GM18861 (cell line): ENCODE measurements around the gene MASTL.
A peak's percentile ranks its signal among the peaks of the same experiment; 100 is the strongest.
"Not testable (repeated sequence)": the region's sequence is repeated elsewhere in the genome, so short reads cannot be mapped to it uniquely, and the experiment has no call there.

ENCODE experiments used
- ATAC-seq: cut with Tn5 transposase; IDR thresholded peaks from one replicate; pipeline ENCODE4 v1.9.1; 2021; ENCODE audit not compliant: unreplicated experiment

Gene MASTL

DNA sequence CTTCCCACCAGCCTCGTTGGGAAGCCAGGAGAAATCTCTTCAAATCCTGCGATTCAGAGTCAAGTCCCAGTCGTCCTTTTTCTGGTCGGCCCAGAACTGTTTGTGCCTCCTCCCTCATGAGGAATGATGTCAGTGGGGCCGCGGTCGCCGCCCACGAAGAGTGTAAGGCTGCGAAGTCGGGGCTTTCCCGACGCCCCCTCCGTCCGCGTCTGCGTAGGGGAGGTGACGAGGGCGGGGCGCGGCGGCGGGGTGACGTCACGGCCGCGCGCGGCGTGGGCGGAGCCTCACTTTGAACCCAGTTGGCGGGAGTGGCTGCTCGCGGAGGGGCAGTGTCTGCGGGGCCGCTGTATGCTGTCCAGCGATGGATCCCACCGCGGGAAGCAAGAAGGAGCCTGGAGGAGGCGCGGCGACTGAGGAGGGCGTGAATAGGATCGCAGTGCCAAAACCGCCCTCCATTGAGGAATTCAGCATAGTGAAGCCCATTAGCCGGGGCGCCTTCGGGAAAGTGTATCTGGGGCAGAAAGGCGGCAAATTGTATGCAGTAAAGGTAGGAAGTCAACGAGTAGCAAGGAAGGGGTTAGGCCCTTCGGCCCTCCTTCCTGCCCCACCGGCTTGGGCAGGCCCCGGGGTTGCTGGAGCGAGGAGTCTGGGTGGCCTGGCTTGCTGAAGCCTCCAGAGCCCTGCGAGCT is at the start of gene MASTL:
Gene MASTL, plus strand, starts transcription at position 287 of the 689 bp plus-strand sequence. Its CDS starts 75 bp downstream, at position 362.
- ATAC-seq, result peak; percentile 74

DNA sequence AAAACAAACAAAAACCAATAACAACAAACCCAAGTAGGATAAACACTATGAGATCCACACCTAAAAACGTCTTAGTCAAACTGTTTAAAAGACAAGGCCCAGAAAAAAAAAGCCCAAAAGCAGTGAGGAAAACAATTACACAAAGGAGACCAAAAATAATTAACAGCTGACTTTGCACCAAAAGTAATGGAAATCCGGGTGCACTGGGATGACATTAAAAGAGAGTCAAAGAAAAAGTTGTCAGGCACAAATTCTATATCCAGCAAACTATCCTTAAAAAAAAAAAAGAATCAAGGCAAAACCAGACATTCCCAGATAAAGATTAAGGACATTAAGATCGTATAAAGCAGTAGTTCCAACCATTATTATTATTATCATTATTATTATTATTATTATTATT is 47.0 kb upstream of the MASTL start:
- no peak for ATAC-seq

DNA sequence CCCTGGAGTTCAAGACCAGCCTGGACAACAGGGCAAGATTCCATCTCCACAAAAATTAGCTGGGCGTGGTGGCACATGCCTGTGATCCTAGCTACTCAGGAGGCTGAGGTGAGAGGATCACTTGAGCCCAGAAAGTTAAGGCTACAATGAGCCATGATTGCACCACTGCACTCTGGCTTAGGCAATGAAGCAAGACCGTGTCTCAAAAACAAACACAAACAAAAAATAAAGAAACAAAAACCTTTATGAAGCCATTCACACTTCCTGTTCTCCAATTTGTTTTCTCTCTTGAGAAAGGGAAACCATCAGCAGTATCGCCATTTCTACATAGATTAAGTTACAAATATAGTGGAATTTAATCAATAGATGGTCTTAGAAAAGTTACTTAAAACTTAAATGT is 20.8 kb upstream of the MASTL start:
- ATAC-seq, result no peak

DNA sequence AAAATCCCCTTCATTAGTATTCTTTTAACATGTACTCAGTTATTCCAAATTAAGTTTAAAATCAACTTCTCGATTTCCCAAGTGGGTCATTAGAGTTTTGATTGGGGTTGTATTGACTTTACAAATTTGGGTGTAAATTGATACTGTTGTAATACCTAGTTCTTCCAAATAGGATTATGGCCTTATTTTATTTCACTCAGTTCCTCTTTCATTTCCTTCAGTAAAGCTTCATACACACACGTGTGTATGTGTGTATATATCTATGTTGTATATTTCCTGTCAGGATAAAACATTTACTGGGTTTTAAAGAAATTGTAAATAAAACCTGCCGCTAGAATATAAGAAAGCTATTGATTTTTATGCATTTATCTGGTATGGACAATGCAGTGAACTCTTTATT is 16.9 kb upstream of the MASTL start:
- no peak for ATAC-seq

DNA sequence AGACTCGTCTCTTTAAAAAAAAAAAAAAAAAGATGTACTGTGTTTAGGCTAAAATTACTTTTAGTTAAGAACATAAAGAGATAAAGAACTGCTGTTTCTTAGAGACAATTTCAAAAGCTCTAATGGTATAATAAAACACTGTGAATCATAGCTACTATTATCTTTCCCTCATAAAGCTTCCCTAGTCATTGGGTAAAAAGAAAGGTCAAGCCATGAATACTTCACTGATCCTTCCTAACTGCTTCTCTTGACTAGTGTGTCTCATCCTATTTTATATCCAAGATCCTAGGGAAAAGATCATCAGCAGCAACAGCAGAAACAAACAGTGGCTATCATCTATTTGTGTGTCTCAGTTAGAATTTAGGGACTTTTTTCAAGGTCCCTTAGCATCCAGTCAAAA is 11.5 kb upstream of the MASTL start:
- ATAC-seq, result no peak

DNA sequence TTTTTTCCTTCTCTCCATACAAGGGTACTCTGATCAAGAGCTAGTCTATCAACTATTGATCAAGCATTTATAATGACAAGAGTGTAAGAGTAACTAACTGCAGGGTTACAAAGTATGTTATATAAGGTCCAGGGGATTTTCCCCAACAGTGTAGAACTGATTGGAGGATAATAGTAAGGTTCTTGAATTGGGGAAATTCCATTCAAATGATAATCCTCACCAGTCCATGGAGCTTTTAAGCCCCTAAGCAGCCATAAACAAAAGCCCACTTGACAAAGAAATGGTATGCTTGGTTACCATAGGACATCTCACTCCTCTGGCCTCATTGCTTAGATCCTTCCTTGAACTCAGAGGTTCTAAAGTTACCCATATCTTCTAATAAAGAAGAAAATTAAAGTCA is 9.2 kb upstream of the MASTL start:
- no peak for ATAC-seq

DNA sequence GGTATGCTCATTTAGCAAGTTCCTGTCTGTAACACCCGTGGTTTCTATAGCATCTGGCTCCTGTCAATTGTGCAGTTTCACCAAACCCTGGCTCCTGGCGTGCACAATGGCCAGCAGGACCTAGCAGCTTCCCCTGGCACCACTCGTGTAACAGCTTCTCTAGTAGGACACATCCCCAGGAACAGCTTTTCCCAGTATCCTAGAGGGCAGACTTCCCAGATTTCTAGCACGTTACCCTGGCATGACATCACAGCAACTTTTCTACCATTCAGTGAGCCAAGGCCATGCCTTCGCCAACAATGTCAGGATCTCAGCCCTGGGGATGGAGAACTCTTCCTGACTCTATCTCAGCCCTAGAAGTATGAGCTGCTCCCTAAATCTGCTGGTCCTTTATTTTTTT is 7.5 kb upstream of the MASTL start:
- ATAC-seq, result no peak

DNA sequence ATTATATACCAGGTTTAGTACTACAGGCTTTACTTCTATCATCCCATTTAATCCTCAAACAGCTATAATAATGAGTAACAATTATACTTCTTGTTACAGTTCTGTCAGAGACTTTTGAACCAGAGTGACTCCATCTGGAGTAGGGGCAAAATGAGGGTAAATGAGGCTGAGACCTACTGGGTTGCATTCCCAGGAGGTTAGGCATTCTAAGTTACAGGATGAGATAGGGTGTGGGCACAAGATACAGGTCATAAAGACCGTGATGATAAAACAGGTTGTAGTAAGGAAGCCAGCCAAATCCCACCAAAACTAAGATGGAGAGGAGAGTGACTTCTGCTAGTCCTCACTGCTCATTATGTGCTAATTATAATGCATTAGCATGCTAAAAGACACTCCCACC is 4.9 kb upstream of the MASTL start:
- no peak for ATAC-seq

DNA sequence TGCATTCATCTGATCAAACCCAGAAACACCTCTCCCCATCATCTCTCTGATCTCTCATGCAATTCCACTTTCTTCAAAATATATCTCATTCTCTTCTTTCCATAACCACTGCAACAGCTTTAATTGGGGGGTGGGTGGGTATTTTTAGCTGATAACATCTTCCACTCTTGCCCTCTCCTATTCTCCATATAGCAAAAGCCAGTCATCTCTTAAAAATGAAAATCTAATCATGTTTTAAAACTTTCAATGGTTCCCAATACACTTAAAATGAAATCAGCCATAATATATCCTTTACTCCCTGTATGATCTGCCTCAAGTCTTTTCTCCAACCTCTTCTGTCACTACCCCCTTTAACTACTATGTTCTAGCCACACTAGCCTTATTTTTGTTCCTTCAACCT is 2.5 kb upstream of the MASTL start:
- no peak for ATAC-seq

DNA sequence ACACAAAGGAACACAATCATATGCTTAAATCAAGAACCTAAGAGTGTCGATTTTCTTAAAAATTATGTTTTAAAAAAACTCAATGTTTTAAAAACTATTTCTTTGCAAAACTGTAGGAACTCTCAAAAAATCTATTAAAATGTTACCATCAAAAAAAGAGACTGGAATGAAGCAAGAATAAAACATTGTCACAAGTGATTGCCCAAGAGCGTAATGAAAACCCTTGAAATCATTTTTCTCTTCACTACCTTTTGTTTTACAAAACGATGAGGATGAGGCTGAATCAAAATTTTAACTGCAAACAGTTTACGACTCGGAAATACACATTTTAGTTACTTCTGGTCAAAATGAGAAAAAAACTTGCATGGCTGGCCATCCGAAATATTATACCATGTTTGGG is 1.8 kb upstream of the MASTL start:
- ATAC-seq, result no peak

DNA sequence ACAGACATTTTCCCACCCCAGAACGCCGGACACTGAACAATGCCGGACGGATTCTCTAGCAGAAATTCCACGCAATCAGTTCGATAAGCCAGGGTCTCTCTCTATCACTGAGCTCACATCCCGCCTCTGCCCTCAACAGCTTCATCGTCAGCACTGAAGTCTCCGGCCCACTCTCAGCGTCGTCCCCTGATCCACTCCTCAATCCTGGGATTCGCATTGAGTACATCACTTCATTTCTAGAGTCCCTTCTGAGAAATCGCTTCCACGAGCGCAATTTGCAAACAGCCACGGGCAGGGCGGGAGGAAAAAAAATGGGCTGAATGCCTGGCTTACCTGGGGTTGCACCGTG is 1.3 kb upstream of the MASTL start:
- ATAC-seq, result no peak

DNA sequence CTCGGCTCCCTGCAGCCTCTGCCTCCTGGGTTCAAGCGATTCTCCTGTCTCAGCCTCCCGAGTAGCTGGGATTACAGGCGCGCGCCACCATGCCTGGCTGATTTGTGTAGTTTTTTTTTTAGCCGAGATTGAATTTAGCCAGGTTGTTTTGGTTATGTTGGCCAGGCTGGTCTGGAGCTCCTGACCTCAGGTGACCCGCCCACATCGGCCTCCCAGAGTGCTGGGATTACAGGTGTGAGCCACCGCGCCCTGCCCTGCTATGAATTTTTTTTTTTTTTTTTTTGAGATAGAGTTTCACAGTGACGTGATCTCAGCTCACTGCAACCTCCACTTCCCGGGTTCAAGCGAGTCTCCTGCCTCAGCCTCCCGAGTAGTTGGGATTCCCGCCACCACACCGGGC is 1.4 kb downstream of the MASTL start:
- ATAC-seq, result not testable (repeated sequence)

DNA sequence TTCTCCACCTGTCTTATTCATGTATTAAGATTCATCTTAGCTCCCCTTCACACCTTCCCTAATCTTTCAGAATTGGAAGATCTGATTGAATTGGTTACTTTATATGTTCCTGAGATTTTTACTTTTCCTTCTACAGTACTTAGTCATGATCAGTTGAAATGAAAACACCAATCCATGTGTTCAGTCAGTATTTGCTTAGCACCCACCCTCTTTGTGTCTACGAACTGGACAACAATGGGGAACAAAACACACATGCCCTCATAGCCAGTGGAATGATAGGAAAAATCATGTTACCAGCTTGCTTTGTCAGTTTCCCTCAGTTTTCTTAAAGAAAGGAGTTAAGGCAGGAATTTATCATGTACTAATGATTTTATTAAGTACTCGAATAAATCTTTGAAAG is 2.0 kb downstream of the MASTL start:
- no peak for ATAC-seq

DNA sequence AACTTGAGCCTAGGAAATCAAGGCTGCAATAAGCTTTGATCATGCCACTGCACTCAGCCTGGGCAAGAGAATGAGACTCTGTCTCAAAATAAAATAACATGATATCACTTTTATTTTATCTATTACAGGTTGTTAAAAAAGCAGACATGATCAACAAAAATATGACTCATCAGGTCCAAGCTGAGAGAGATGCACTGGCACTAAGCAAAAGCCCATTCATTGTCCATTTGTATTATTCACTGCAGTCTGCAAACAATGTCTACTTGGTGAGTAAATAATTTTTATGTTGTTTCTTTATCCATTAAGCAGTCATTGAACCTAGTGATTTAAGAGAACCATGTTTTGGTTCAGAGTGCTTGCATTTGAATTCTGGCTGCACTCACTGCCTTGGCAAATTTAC is 3.3 kb downstream of the MASTL start:
- ATAC-seq, result no peak

DNA sequence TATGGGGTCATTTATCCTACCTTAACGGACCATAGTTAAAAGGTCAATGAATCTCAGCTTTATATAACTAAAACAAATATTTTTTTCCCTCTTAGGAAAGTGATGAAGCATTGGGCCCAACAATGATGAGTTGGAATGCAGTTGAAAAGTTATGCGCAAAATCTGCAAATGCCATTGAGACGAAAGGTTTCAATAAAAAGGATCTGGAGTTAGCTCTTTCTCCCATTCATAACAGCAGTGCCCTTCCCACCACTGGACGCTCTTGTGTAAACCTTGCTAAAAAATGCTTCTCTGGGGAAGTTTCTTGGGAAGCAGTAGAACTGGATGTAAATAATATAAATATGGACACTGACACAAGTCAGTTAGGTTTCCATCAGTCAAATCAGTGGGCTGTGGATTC is 14.7 kb downstream of the MASTL start:
- ATAC-seq, result no peak

DNA sequence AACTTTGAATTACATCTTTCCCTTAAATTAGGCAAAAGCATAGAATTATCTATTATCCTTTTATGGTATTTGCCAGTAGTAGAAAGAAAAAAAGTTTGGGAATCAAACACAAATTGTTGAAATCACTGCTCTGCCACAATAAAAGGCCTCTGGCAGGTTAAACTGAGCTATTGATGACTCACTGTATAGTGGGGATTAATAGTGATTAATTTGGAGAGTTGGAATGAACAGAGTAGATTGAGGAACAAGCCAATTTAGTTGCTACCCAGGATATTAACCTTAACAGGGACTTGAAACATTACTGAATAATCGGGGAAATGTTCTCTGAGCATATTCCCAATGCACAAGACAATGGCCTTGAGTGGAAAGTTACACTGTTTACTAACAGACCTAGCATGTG is 33.1 kb downstream of the MASTL start:
- no peak for ATAC-seq

DNA sequence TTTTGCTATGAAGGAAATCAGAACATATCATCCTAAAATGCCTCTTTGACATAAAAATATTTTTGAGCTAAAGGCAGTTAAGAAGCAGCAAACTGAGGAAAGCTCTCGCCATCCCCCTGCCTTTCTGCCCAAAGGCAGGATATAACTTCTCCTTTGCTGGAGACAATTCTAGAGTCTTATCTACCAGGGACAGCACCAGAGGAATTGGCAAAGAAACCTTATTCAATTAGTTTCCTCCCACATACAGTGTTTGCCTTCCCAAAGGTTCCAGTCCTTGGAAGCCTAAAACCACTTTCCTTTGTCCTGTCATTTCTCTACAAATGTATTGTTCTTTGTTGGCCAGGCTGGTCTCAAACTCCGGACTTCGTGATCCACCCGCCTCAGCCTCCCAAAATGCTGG is 33.7 kb downstream of the MASTL start:
- no peak for ATAC-seq

DNA sequence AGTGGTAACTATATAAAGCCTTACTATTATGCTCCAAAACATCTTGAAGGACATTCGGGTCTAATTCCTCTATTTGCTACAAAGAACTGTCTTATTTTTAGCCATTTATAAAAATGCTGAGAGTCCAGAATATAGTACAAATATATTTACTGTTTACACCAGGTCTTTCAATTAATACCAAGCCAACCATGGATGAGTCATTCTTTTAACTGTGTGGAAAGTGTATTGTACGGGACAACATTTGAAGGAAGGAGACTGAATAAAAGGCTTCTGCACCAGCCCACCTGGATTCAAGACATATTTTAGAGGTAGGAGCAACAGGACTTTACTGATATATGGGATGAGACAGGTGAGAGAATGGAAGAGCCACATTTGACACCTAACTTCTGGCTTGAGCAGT is 35.4 kb downstream of the MASTL start:
- no peak for ATAC-seq

DNA sequence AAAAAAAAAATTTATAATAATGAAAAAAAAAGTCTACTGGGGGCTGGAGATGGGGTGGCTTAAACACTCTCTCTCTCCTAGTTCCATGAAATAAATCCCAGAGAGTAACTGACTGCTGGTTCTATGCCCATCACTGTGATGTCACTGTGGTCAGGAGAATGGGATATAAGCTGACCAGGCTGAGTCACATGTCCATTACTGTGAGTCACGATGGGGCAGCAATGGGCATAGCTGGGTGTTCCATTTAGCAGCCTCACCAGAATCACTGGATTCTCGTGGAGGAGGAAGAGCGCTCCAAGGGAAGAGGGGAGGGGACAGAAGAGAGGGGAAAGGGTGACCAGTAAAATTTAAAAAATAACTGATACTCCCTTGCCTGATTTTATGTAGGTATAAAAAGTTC is 37.1 kb downstream of the MASTL start:
- ATAC-seq, result no peak

DNA sequence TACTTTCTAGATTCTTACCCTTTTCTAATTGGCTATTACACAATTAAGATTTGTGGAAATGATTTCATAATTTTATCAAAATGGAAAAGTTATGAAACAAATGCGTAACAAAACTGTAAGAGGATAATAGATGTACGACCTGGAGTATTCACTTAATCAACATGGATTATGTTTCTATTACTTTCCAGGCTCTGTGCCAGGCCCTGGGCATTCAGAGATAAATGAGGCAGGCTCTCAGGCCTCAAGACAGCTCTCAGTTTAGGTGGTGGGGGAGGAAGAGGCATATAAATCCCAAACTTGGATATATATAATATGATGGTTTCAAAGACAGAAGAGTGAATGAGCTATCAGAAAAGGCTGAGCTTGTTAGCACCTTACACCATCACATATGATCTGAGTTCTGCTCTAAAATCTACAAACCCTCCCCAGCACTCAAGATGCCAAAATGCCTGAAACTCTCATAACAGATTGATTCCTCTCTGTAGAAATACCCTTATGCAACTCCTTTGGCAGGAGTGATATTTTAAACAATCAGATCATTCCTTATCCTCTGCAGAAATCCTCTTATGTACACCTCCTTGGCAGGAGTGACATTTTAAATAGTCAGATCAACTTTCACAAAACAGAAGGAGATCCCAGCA is 42.9 kb downstream of the MASTL start:
- no peak for ATAC-seq

DNA sequence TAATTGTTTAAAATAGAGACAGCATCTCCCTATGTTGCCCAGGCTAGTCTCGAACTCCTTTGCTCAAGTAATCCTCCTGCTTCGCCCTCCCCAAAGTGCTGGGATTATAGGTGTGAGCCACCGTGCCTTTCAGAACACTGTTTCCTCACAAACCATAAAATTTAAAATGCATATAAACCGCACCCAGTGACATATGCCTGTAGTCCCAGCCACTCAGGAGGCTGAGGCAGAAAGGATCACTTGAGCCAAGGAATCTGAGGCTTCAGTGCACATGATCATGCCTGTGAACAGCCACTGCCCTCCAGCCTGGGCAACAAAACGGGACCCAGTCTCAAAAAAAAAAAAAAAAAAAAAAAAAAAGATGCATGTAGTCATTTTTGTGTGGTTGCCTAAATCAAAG is 48.7 kb downstream of the MASTL start:
- no peak for ATAC-seq

DNA sequence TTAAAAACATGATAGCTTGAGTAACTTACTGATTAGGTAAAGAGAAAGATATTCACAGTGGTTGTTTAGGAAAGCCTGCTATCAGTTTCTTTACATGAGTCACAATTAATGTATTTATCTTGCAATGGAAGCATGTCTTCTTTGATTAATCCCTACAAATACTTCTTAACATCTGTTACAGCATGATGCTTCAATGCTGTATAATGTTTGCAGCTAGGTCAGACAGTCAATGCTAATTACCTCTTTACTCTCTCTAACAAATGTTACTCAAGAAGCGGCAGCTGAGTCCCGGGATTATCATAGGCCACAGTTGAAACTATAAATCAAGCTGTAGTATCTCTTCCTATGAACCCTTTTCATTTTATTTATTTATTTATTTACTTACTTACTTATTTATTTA is 52.2 kb downstream of the MASTL start:
- no peak for ATAC-seq

DNA sequence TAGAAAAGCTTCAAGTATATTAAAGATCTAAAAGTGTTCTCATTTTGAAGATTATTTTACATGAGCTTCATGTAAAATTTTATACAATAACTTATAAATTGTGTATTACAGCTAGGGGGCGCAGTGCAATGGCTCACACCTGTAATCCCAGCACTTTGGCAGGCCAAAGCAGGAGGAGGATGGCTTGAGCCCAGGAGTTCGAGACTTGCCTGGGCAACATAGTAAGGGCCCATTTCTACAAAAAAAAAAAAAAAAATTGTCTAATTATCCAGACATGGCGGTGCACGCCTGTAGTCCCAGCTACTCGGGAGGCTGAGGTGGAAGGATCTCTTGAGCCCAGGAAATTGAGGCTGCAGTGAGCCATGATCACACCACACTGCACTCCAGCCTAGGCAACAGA is 68.8 kb downstream of the MASTL start:
- ATAC-seq, result peak; percentile 51
